Breast epithelium (tissue), 4 donors: ENCODE results near the gene ATXN1. TPM values are rescaled to one million over a fixed set of nuclear protein-coding genes. Genes with fewer than 3 reads are reported as not detected.

ENCODE experiments used
- DNase-seq, 2 donors: peaks; one replicate each; pipeline ENCODE4 v3.0.0-alpha.2; 2019; ENCODE audit warnings: low spot score in 2 of 2
- H3K27ac ChIP-seq, 2 donors: fragments of 200-600 bp; sonication (generic) in 1 of 2; one replicate each; pipeline ENCODE4 v1.5.1; 2016 to 2019; ENCODE audit warnings: mild to moderate bottlenecking in 1 of 2
- H3K27me3 ChIP-seq, 2 donors: fragments of 200-600 bp; sonication (generic) in 1 of 2; one replicate each; pipeline versions ENCODE4 v1.5.1 to v1.6.0; 2017 to 2019; ENCODE audit warnings: control low read depth in 1 of 2, mild to moderate bottlenecking in 1 of 2
- H3K36me3 ChIP-seq: fragments of 200-600 bp; one replicate; pipeline ENCODE4 v1.5.1; 2019
- H3K4me1 ChIP-seq, 2 donors: fragments of 200-600 bp; sonication (generic); one replicate each; pipeline ENCODE4 v1.5.1; 2016 to 2019; ENCODE audit warnings: control low read depth in 1 of 2
- H3K4me3 ChIP-seq, 3 donors: fragments of 200-600 bp; sonication (generic); 1 replicate in 2 of 3; 2 replicates in 1 of 3; pipeline ENCODE4 v1.5.1; 2016 to 2019; ENCODE audit warnings: mild to moderate bottlenecking in 3 of 3, moderate library complexity in 2 of 3
- H3K9me3 ChIP-seq, 2 donors: fragments of 200-600 bp; sonication (generic) in 1 of 2; one replicate each; pipeline ENCODE4 v1.5.1; 2016 to 2019; ENCODE audit warnings: control low read depth in 1 of 2
- CTCF ChIP-seq, 3 donors: fragments of 450-650 bp; IDR thresholded peaks; one replicate each; pipeline ENCODE4 v1.5.1; 2016 to 2017; ENCODE audit warnings: antibody characterized with exemption in 3 of 3, mild to moderate bottlenecking in 3 of 3, moderate library complexity in 3 of 3
- POLR2A ChIP-seq: fragments of 450-650 bp; IDR thresholded peaks from one replicate; pipeline ENCODE4 v1.6.1; 2016; ENCODE audit warnings: antibody characterized with exemption, mild to moderate bottlenecking, moderate library complexity
- POLR2AphosphoS5 ChIP-seq, 3 donors: sonication (generic); formaldehyde crosslinking; IDR thresholded peaks; one replicate each; pipeline ENCODE4 v1.6.1; 2017; ENCODE audit warnings: antibody characterized with exemption in 3 of 3
- intact Hi-C: fragments of 100-400 bp; cut with DNase I; formaldehyde crosslinking; loops from one replicate; pipeline ENCODE4 v1.15.1; 2023; ENCODE audit warnings: low total_unique reads
- total RNA-seq, 3 donors: library from RNA; depleted of rRNA; stranded (reverse); fragments of >200 nt; gene quantifications; one replicate each; pipeline ENCODE4 v1.1.0, GENCODE V29; 2016

ATXN1 gene
- total RNA-seq, 3 donors from 2014 or later = 26.7 to 63.2 (median 37.4) TPM

DNA sequence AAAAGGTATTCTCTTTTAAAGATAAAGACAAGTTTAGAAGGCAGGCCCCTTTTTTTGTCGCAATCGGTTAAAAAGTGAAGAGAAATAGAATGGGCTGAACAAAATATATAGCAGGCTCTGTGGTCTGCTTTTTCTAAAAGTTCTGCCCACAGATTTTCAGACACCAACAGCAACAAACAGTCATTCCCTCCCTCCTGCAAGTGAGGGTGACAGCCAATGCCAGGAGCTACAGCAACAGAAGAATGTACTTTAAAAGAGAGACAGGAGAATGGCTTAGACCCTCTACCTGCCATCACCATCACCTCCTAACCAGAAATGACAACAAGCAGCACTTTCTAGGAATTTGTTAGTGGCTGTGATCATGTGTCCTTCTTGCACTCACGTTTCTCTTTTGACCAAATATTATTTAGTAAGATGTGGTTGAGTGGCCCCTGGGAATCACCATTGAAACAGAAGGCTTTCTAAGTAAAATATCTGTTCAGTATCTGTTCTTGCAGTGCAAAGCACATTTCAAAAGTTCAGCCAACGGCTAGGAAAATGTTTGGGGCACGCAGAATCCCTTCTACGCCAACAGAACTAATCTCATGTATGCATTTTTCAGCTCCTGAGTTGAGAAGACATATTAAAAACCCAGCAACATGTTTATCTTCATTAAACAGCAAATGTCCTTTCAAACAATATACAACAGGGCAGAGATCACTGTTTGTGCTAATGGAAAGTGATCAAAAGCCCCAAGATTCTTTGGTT, 248.5 kb downstream of the ATXN1 start:
- H3K27me3 ChIP-seq = no peaks in the 10 kb centered on the region
- H3K4me1 ChIP-seq = no peaks in the 10 kb centered on the region
- H3K36me3 ChIP-seq = no peaks in the 10 kb centered on the region
- intact Hi-C loops = no loop called here
- no peak overlapping the region for H3K4me3 ChIP-seq
- DNase-seq = no peak
- no peaks in the 10 kb centered on the region for H3K9me3 ChIP-seq
- TF ChIP-seq POLR2A (no peak), POLR2AphosphoS5 (IDR thresholded peaks at IDR 0.05) (no peak), CTCF (IDR thresholded peaks at IDR 0.05) (no peak)
- peak overlapping the region in 1 of 2 donors; percentile 20 for H3K27ac ChIP-seq

DNA sequence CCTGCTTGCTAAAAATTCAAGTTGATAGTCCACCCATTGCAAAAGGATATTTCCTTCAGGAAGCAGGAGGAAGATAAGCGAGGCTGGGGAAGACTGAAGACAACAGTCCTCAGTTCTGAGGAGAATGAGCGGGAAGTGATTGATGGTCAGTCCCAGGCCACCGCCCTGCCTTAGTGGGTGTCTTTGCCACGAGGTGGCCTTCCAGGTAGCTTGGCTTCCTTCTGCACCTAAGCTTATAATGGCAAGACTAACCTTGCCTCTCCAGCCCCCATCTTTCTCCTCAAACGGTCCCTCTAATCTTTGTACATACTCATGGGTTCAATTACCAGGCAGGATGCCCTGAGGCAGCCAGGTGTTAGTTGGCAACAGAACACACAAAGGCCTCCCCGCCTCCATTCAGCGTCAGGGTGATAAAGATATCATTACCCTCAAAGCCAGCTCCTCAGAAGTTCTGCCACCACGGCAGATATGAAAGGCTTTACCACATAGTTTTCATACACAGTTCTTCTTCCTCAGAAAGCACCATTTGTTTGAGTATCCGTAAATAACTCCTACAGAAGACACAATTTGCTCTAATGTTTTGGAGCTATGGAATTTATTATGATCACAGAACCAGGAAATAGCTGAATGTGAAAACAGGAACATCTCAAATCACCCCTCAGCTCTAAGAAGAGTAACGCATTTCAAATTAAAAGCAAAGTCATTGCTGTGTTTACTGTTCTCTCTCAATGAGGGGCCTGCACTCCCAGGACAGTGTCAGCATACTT, 249.4 kb downstream of the ATXN1 start:
- H3K9me3 ChIP-seq = no peaks in the 10 kb centered on the region
- intact Hi-C loops = no loop called here
- H3K4me1 ChIP-seq = no peaks in the 10 kb centered on the region
- no peaks in the 10 kb centered on the region for H3K27me3 ChIP-seq
- no peak for DNase-seq
- no peak overlapping the region for H3K4me3 ChIP-seq
- TF ChIP-seq POLR2A (no peak), CTCF (IDR thresholded peaks at IDR 0.05) (no peak), POLR2AphosphoS5 (IDR thresholded peaks at IDR 0.05) (no peak)
- peak overlapping the region in 1 of 2 donors; percentile 20 for H3K27ac ChIP-seq
- H3K36me3 ChIP-seq = no peaks in the 10 kb centered on the region

DNA sequence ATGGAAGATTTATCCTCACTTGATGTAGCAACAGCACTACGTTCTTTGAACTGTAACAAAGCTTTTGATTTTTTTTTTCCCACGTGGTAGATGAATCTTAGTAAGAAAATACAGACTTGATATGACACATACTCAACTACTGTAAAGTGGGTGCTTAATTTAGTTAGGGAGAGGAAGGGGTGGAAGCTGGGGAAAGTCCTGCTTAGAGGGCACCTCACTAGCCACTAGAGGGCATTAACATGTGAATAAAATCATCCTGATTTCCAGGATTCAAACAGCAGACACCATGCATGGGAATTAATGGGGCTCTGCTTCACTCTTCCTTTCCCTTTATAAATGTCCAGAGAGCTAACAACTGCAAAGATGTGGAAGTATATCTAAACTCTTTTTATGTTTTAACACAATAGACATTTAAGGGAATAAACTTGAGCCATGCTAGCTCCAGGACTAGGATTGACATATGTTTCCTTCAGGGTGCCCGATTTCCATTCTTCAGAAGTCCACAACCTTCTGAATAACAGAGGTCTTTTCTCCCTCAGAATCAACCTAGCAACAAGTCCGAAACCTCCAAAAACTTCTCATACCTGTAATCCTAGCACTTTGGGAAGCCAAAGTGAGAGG, 250.1 kb downstream of the ATXN1 start:
- Histone ChIP-seq H3K27me3 (no peaks in the 10 kb centered on the region), H3K4me1 (no peaks in the 10 kb centered on the region), H3K9me3 (no peaks in the 10 kb centered on the region), H3K4me3 (no peak overlapping the region), H3K36me3 (no peaks in the 10 kb centered on the region), H3K27ac (no peak overlapping the region)
- DNase-seq = no peak
- TF ChIP-seq POLR2AphosphoS5 (IDR thresholded peaks at IDR 0.05) (no peak), CTCF (IDR thresholded peaks at IDR 0.05) (peak; percentile 21 to 56 (median 45)), POLR2A (no peak)
- intact Hi-C loops = no loop called here

DNA sequence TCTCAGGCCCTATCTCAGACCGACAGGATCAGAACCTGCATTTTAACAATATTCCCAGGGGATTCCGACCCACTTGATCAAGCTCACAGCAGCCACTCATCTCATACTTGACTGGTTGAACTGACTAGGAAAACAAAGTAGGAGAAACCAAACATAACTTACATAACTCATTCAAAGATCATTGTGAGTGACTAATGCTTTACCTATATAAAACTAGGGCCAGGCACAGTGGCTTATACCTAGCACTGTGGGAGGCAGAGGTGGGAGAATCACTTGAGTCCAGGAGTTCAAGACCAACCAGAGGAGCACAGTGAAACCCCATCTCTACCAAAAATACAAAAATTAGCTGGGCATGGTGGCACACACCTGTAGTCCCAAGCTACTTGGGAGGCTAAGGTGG, 251.0 kb downstream of the ATXN1 start:
- intact Hi-C loops = no loop called here
- H3K27ac ChIP-seq = no peak overlapping the region

More for the DNA sequence above, 251.0 kb downstream of the ATXN1 start:
- H3K36me3 ChIP-seq = no peaks in the 10 kb centered on the region
- H3K9me3 ChIP-seq = no peaks in the 10 kb centered on the region
- DNase-seq = no peak
- H3K27me3 ChIP-seq = no peaks in the 10 kb centered on the region
- H3K4me1 ChIP-seq = no peaks in the 10 kb centered on the region
- TF ChIP-seq CTCF (IDR thresholded peaks at IDR 0.05) = no peak
- no peak for TF ChIP-seq POLR2A
- no peak for TF ChIP-seq POLR2AphosphoS5 (IDR thresholded peaks at IDR 0.05)
- no peak overlapping the region for H3K4me3 ChIP-seq
